GM18498 (cell line): ENCODE results near the gene TRPC4AP.

ENCODE experiments used
- ATAC-seq: cut with Tn5 transposase; IDR thresholded peaks from one replicate; pipeline ENCODE4 v1.9.1; 2021; ENCODE audit warnings: mild to moderate bottlenecking, moderate library complexity; ENCODE audit not compliant: unreplicated experiment

The TRPC4AP gene

GRCh38 chr20:35003211-35004031 lies 89.2 kb downstream of the TRPC4AP start:
- ATAC-seq: no peak

- no peak for ATAC-seq
Observed at GRCh38 chr20:35002426-35003210, 90.0 kb downstream of the TRPC4AP start.

DNA sequence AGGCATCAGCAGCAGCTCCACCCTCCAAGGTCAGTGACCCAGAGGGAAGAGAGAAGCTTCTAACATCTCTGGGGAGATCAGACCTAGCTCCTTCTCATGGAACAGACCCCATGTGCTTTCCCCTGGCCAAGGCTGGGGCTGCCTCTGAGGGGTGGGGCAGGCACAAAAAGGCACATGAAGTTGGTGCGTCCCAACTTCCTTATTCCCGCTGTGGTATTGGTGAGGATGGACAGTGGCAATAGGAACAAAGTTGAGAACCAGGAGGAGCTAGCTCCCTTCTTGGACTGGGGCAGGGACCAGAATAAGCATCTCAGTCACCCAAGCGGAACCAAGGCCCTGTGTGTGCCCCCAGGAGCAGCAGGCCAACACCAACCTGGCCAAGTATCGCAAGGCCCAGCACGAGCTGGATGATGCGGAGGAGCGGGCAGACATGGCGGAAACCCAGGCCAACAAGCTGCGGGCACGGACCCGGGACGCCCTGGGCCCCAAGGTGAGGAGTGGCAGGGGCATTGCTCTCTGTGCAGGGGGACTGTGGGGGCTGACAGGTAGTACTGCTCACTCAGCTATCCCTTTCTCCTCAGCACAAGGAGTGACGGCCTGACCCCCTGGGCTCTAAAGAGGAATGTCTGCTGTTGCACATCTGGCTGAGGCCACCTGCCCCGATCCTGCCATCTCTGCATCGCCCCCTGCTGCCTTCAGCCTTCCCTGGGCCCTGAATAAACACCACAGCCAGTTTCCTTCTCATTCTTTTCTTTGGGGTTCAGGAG lies 90.8 kb downstream of the TRPC4AP start:
- ATAC-seq: no peak

- ATAC-seq: no peak
Observed at GRCh38 chr20:35000922-35001595, 91.5 kb downstream of the TRPC4AP start.

DNA sequence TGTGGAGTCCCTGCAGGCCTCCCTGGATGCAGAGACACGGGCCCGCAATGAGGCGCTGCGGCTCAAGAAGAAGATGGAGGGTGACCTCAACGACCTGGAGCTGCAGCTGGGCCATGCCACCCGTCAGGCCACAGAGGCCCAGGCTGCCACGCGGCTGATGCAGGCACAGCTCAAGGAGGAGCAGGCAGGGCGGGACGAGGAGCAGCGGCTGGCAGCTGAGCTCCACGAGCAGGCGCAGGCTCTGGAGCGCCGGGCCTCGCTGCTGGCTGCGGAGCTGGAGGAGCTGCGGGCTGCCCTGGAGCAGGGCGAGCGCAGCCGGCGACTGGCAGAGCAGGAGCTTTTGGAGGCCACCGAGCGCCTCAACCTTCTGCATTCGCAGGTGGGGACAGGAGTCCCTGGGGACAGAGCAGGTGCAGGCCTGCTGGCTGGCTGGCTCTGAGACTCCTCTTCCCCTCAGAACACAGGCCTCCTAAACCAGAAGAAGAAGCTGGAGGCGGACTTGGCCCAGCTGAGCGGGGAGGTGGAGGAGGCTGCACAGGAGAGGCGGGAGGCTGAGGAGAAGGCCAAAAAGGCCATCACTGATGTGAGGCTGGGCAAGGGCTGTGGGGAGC lies 92.2 kb downstream of the TRPC4AP start:
- ATAC-seq: no peak

DNA sequence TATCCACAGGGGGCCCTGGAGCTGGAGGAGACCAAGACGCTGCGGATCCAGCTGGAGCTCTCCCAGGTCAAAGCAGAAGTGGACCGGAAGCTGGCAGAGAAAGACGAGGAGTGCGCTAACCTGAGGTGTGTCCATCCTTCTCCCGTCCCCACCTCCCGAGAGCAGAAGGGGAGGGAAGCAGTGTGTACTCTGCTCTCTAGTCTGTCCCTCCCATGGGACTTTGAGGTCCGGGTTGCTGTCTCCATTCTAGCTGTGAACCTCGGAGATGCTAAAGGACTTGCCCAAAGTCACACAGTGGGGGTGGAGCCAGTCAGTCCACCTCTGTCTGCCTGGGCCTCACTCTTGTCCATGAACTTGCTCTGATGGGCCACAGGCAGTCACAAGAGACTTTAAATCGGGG lies 92.8 kb downstream of the TRPC4AP start:
- ATAC-seq: no peak

DNA sequence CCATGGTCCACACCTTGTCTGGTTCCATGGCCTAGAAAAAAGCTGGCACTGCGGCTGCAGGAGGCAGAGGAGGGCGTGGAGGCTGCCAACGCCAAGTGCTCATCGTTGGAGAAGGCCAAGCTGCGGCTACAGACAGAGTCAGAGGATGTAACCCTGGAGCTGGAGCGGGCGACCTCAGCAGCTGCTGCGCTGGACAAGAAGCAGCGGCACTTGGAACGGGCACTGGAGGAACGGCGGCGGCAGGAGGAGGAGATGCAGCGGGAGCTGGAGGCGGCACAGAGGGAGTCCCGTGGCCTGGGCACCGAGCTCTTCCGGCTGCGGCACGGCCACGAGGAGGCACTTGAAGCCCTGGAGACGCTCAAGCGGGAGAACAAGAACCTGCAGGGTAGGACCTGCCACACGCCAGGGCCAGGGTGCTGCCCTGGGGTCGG lies 93.6 kb downstream of the TRPC4AP start:
- no peak for ATAC-seq

GRCh38 chr20:34998331-34998950 lies 94.2 kb downstream of the TRPC4AP start:
- no peak for ATAC-seq

GRCh38 chr20:34997774-34998173 lies 94.8 kb downstream of the TRPC4AP start:
- no peak for ATAC-seq

- no peak for ATAC-seq
Observed at GRCh38 chr20:34997131-34997561, 95.5 kb downstream of the TRPC4AP start.

GRCh38 chr20:34996243-34997028 lies 96.2 kb downstream of the TRPC4AP start:
- no peak for ATAC-seq

DNA sequence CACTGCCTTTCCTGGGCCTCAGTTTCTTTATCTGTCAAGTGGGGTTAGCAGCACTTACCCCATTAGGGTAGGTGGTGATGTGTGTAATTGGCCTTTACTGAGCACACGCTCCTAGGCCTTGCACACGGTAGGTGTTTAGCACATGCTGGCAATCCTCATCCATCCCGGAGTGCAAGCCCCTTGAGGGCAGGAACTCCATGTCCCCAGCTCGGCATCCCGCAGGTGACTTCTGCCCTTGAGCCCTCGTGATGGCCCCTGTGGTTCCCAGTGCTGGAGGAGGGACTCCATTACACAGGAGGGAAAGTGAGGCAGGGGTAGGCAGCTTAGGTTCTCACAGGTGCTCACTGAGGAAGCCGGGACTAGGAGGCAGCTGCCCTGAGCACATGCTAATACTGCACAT lies 96.9 kb downstream of the TRPC4AP start:
- ATAC-seq: no peak

- ATAC-seq: no peak
Observed at GRCh38 chr20:34995192-34995591, 97.4 kb downstream of the TRPC4AP start.

DNA sequence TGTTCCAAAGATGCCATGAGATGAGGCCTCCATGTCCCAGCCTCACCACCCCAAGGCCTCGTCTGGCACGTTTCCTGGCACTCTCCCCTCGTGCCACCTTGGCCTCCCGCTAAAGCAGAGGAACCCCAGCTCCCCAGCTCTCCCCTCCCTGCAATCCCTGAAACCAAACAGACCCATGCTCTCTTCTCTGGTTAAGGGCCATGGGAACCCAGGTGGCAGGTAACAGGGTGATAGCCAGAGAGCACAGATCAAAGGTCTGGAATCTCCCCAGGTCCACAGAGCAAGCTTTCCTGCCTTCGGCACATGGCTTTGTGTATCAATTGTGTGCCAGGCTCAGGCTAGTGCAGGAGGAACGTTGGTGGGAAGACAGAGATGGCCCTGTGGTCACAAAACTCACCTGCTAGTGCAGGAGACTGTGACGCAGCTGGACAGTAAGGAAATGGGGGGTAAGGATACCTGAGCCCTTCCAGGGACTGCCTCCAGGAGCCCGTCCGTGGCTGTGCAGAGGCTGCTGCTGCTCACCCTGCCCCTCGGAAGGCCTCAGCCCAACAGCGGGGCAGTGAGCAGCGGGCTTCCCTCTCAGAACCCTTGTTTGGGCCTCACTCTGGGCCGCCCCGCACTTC lies 98.0 kb downstream of the TRPC4AP start:
- no peak for ATAC-seq

- ATAC-seq: no peak
Observed at GRCh38 chr20:34993941-34994508, 98.6 kb downstream of the TRPC4AP start.

- ATAC-seq: no peak
Observed at GRCh38 chr20:34992751-34993417, 99.7 kb downstream of the TRPC4AP start.

- no peak for ATAC-seq
Observed at GRCh38 chr20:34990661-34991214, 101.9 kb downstream of the TRPC4AP start.
